Measurements from ENCODE around the gene STK10.

Gene STK10

GRCh38 chr5:172144291-172144815 lies 43.7 kb downstream of the STK10 start:
- Histone ChIP-seq H4K20me1 (ENCODE audit: control insufficient read depth, insufficient read depth, low read depth, low read length) (no peaks in the 10 kb centered on the region; the same call in 1 of the 2 replicates), H3K4me1 (ENCODE audit: control insufficient read depth, low read length) (peaks cover 10% of the 10 kb centered on the region), H3K9me3 (ENCODE audit: control insufficient read depth, insufficient read depth, low read length) (no peaks in the 10 kb centered on the region), H3K27me3 (ENCODE audit: control insufficient read depth, low read length) (no peaks in the 10 kb centered on the region), H3K9me2 (replicated peaks; ENCODE audit: control insufficient read depth, low read length) (no peaks in the 10 kb centered on the region), H3K4me2 (ENCODE audit: low read length) (no peak overlapping the region), H3K27ac (ENCODE audit: low read depth, low read length) (no peak overlapping the region), H3F3A (ENCODE audit: control insufficient read depth, insufficient read depth) (no peaks in the 10 kb centered on the region), H3K36me3 (ENCODE audit: control insufficient read depth, low read length) (peaks cover 3% of the 10 kb centered on the region; the same call in 1 of the 2 replicates), H3K4me3 (ENCODE audit: low read length) (no peak overlapping the region), H3K79me2 (ENCODE audit: control insufficient read depth, low read length) (peaks cover 11% of the 10 kb centered on the region)
- TF ChIP-seq EZH2phosphoT487 (IDR thresholded peaks at IDR 0.05; ENCODE audit: borderline replicate concordance, low read length) (no peak), CTCF (IDR thresholded peaks at IDR 0.05; ENCODE audit: low read depth, low read length, poor library complexity, severe bottlenecking) (no peak)

- no peak overlapping the region for H3K4me3 ChIP-seq (ENCODE audit: low read length)
- no peaks in the 10 kb centered on the region for H3K27me3 ChIP-seq (ENCODE audit: control insufficient read depth, low read length)
- no peaks in the 10 kb centered on the region for H3K9me3 ChIP-seq (ENCODE audit: control insufficient read depth, insufficient read depth, low read length)
- no peaks in the 10 kb centered on the region; the same call in 1 of the 2 replicates for H4K20me1 ChIP-seq (ENCODE audit: control insufficient read depth, insufficient read depth, low read depth, low read length)
- peaks cover 10% of the 10 kb centered on the region for H3K4me1 ChIP-seq (ENCODE audit: control insufficient read depth, low read length)
- TF ChIP-seq CTCF (IDR thresholded peaks at IDR 0.05; ENCODE audit: low read depth, low read length, poor library complexity, severe bottlenecking) (no peak), EZH2phosphoT487 (IDR thresholded peaks at IDR 0.05; ENCODE audit: borderline replicate concordance, low read length) (no peak)
- no peaks in the 10 kb centered on the region for H3K9me2 ChIP-seq (replicated peaks; ENCODE audit: control insufficient read depth, low read length)
- peaks cover 11% of the 10 kb centered on the region for H3K79me2 ChIP-seq (ENCODE audit: control insufficient read depth, low read length)
- H3K36me3 ChIP-seq (ENCODE audit: control insufficient read depth, low read length), result peaks cover 3% of the 10 kb centered on the region; the same call in 1 of the 2 replicates
- no peaks in the 10 kb centered on the region for H3F3A ChIP-seq (ENCODE audit: control insufficient read depth, insufficient read depth)
- no peak overlapping the region for H3K27ac ChIP-seq (ENCODE audit: low read depth, low read length)
- H3K4me2 ChIP-seq (ENCODE audit: low read length), result no peak overlapping the region
Measured at GRCh38 chr5:172143875-172144274, 44.1 kb downstream of the STK10 start.

GRCh38 chr5:172142709-172143215 lies 45.3 kb downstream of the STK10 start:
- Histone ChIP-seq H3K9me2 (replicated peaks; ENCODE audit: control insufficient read depth, low read length) (no peaks in the 10 kb centered on the region), H4K20me1 (ENCODE audit: control insufficient read depth, insufficient read depth, low read depth, low read length) (no peaks in the 10 kb centered on the region; the same call in 1 of the 2 replicates), H3K9me3 (ENCODE audit: control insufficient read depth, insufficient read depth, low read length) (no peaks in the 10 kb centered on the region), H3K79me2 (ENCODE audit: control insufficient read depth, low read length) (peaks cover 11% of the 10 kb centered on the region), H3K4me1 (ENCODE audit: control insufficient read depth, low read length) (peaks cover 10% of the 10 kb centered on the region), H3K36me3 (ENCODE audit: control insufficient read depth, low read length) (no peaks in the 10 kb centered on the region), H3F3A (ENCODE audit: control insufficient read depth, insufficient read depth) (no peaks in the 10 kb centered on the region), H3K4me2 (ENCODE audit: low read length) (no peak overlapping the region), H3K4me3 (ENCODE audit: low read length) (no peak overlapping the region), H3K27ac (ENCODE audit: low read depth, low read length) (no peak overlapping the region), H3K27me3 (ENCODE audit: control insufficient read depth, low read length) (no peaks in the 10 kb centered on the region)
- TF ChIP-seq CTCF (IDR thresholded peaks at IDR 0.05; ENCODE audit: low read depth, low read length, poor library complexity, severe bottlenecking) (no peak), EZH2phosphoT487 (IDR thresholded peaks at IDR 0.05; ENCODE audit: borderline replicate concordance, low read length) (no peak)

All from DOHH2 (cell line).